ENCODE results near the gene WDR20.

WDR20 gene

GRCh38 chr14:102205560-102205959 is 65.9 kb downstream of the WDR20 start:
- Histone ChIP-seq H3K4me1 (ENCODE audit: insufficient read depth, low read length, poor library complexity, severe bottlenecking) (peaks cover 5% of the 10 kb centered on the region), H3K79me2 (ENCODE audit: insufficient read depth, low read length) (peaks cover 35% of the 10 kb centered on the region; the same call in 1 of the 2 replicates), H4K20me1 (ENCODE audit: insufficient read depth, low read length, poor library complexity, severe bottlenecking) (peaks cover 27% of the 10 kb centered on the region), H3K9ac (ENCODE audit: low read depth, low read length, poor library complexity, severe bottlenecking) (no peak overlapping the region), H3K4me3 (ENCODE audit: low read length, poor library complexity, severe bottlenecking) (no peak overlapping the region), H3K36me3 (ENCODE audit: insufficient read depth, low read length) (peaks cover 53% of the 10 kb centered on the region; the same call in 1 of the 2 replicates), H3K27me3 (ENCODE audit: insufficient read depth, low read length, poor library complexity, severe bottlenecking) (no peaks in the 10 kb centered on the region), H2AFZ (ENCODE audit: low read length) (no peak overlapping the region), H3K9me2 (replicated peaks; ENCODE audit: low read depth, low read length) (no peaks in the 10 kb centered on the region), H3K9me3 (ENCODE audit: insufficient read depth, low read depth, low read length) (no peaks in the 10 kb centered on the region), H3F3A (ENCODE audit: low read depth) (no peaks in the 10 kb centered on the region), H3K4me2 (ENCODE audit: low read depth, low read length, poor library complexity, severe bottlenecking) (no peak overlapping the region)
- TF ChIP-seq CTCF (conservative IDR thresholded peaks at IDR 0.05; ENCODE audit: low read length) (no peak), EZH2phosphoT487 (IDR thresholded peaks at IDR 0.05; ENCODE audit: borderline replicate concordance) (no peak)

GRCh38 chr14:102206918-102207317 is 67.2 kb downstream of the WDR20 start:
- no peak overlapping the region for H2AFZ ChIP-seq (ENCODE audit: low read length)
- H3K9ac ChIP-seq (ENCODE audit: low read depth, low read length, poor library complexity, severe bottlenecking): no peak overlapping the region
- no peaks in the 10 kb centered on the region for H3K9me3 ChIP-seq (ENCODE audit: insufficient read depth, low read depth, low read length)
- H3K36me3 ChIP-seq (ENCODE audit: insufficient read depth, low read length): peaks cover 65% of the 10 kb centered on the region; the same call in 1 of the 2 replicates
- no peak overlapping the region for H3K4me3 ChIP-seq (ENCODE audit: low read length, poor library complexity, severe bottlenecking)
- no peaks in the 10 kb centered on the region for H3F3A ChIP-seq (ENCODE audit: low read depth)
- no peaks in the 10 kb centered on the region for H3K9me2 ChIP-seq (replicated peaks; ENCODE audit: low read depth, low read length)
- peaks cover 14% of the 10 kb centered on the region for H4K20me1 ChIP-seq (ENCODE audit: insufficient read depth, low read length, poor library complexity, severe bottlenecking)
- H3K27me3 ChIP-seq (ENCODE audit: insufficient read depth, low read length, poor library complexity, severe bottlenecking): no peaks in the 10 kb centered on the region
- peaks cover 26% of the 10 kb centered on the region; the same call in 1 of the 2 replicates for H3K79me2 ChIP-seq (ENCODE audit: insufficient read depth, low read length)
- no peak for TF ChIP-seq CTCF (conservative IDR thresholded peaks at IDR 0.05; ENCODE audit: low read length)
- TF ChIP-seq EZH2phosphoT487 (IDR thresholded peaks at IDR 0.05; ENCODE audit: borderline replicate concordance): no peak
- H3K4me1 ChIP-seq (ENCODE audit: insufficient read depth, low read length, poor library complexity, severe bottlenecking): no peaks in the 10 kb centered on the region
- H3K4me2 ChIP-seq (ENCODE audit: low read depth, low read length, poor library complexity, severe bottlenecking): no peak overlapping the region

- no peaks in the 10 kb centered on the region for H3K4me1 ChIP-seq (ENCODE audit: insufficient read depth, low read length, poor library complexity, severe bottlenecking)
- H3K9ac ChIP-seq (ENCODE audit: low read depth, low read length, poor library complexity, severe bottlenecking): no peak overlapping the region
- no peak for TF ChIP-seq CTCF (conservative IDR thresholded peaks at IDR 0.05; ENCODE audit: low read length)
- no peak for TF ChIP-seq EZH2phosphoT487 (IDR thresholded peaks at IDR 0.05; ENCODE audit: borderline replicate concordance)
- no peaks in the 10 kb centered on the region for H3K27me3 ChIP-seq (ENCODE audit: insufficient read depth, low read length, poor library complexity, severe bottlenecking)
- H3K9me2 ChIP-seq (replicated peaks; ENCODE audit: low read depth, low read length): no peaks in the 10 kb centered on the region
- H3K4me2 ChIP-seq (ENCODE audit: low read depth, low read length, poor library complexity, severe bottlenecking): no peak overlapping the region
- H3K4me3 ChIP-seq (ENCODE audit: low read length, poor library complexity, severe bottlenecking): no peak overlapping the region
- peaks cover 11% of the 10 kb centered on the region for H4K20me1 ChIP-seq (ENCODE audit: insufficient read depth, low read length, poor library complexity, severe bottlenecking)
- H3K9me3 ChIP-seq (ENCODE audit: insufficient read depth, low read depth, low read length): no peaks in the 10 kb centered on the region
- no peaks in the 10 kb centered on the region for H3F3A ChIP-seq (ENCODE audit: low read depth)
- H3K79me2 ChIP-seq (ENCODE audit: insufficient read depth, low read length): peaks cover 19% of the 10 kb centered on the region; the same call in 1 of the 2 replicates
- H3K36me3 ChIP-seq (ENCODE audit: insufficient read depth, low read length): peaks cover 63% of the 10 kb centered on the region; the same call in 1 of the 2 replicates
- no peak overlapping the region for H2AFZ ChIP-seq (ENCODE audit: low read length)
Measured at GRCh38 chr14:102207831-102208365, 68.2 kb downstream of the WDR20 start.

All from Loucy (cell line).